Coronary artery (tissue), 2 donors: Measurements from ENCODE around the gene AFF1.

Source experiments
- DNase-seq: peaks from one replicate; pipeline ENCODE4 v3.0.0-alpha.2; 2017; ENCODE audit warnings: low spot score
- H3K27ac ChIP-seq, 2 donors: fragments of 200-600 bp; sonication (generic); one replicate each; pipeline ENCODE4 v1.5.1; 2016 to 2019
- H3K4me3 ChIP-seq: fragments of 200-600 bp; sonication (generic); 2 replicates; pipeline ENCODE4 v1.5.1; 2016; ENCODE audit warnings: mild to moderate bottlenecking, moderate library complexity
- CTCF ChIP-seq: fragments of 200-600 bp; sonication (generic); IDR thresholded peaks from one replicate; pipeline ENCODE4 v1.5.1; 2019; ENCODE audit warnings: antibody characterized with exemption

AFF1 gene

DNA sequence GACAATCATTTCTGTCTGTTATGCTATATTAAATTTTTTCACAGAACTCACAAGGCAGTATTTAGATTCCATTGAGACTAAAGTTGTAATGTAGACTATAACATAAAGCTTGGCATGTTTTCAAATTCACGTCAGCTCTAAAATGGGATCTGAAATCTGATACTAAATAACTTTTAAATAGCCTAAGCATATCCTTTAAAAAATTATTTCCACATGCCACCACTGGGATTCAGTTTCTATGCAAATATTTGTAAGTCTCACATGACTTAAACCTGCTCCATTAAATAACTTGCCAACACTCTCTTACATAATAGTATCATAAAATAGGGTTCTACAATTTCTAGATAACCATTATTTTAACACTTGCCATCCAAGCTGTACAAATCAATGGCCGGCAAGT, 253.2 kb downstream of the AFF1 start:
- Histone ChIP-seq H3K27ac (no peak overlapping the region), H3K4me3 (no peak overlapping the region)
- TF ChIP-seq CTCF, result no peak
- no peak for DNase-seq

- Histone ChIP-seq H3K27ac (no peak overlapping the region), H3K4me3 (no peak overlapping the region)
- no peak for TF ChIP-seq CTCF
- no peak for DNase-seq
Observed at GRCh38 chr4:87188932-87189331, 254.1 kb downstream of the AFF1 start.
